Osteoblast (primary cell): ENCODE measurements around the gene FPR3. TPM values are rescaled to one million over a fixed set of nuclear protein-coding genes. Genes with fewer than 3 reads are reported as not detected.

Experiments
- DNase-seq: peaks from one replicate; pipeline ENCODE4 v3.0.0; 2011; ENCODE audit warnings: low spot score, mixed read lengths; ENCODE audit not compliant: insufficient read length; ENCODE audit errors: missing footprints
- H2AFZ ChIP-seq: 2 replicates; pipeline ENCODE4 v1.6.0; 2011; ENCODE audit warnings: mild to moderate bottlenecking, low read length
- H3K27ac ChIP-seq: 2 replicates; pipeline ENCODE4 v1.5.1; 2011; ENCODE audit warnings: mild to moderate bottlenecking, low read depth, low read length, moderate library complexity
- H3K27me3 ChIP-seq: 2 replicates; pipeline ENCODE4 v1.6.0; 2012; ENCODE audit warnings: mild to moderate bottlenecking, control low read depth, inconsistent platforms, low read length, moderate library complexity; ENCODE audit not compliant: insufficient read depth
- H3K36me3 ChIP-seq: 2 replicates; pipeline ENCODE4 v1.5.1; 2011; ENCODE audit warnings: mild to moderate bottlenecking, low read length, control low read depth, moderate library complexity; ENCODE audit not compliant: insufficient read depth
- H3K4me1 ChIP-seq: 2 replicates; pipeline ENCODE4 v1.5.1; 2011; ENCODE audit warnings: mild to moderate bottlenecking, low read length, control low read depth, moderate library complexity; ENCODE audit not compliant: insufficient read depth
- H3K4me2 ChIP-seq: 2 replicates; pipeline ENCODE4 v1.6.0; 2011; ENCODE audit warnings: mild to moderate bottlenecking, low read length; ENCODE audit not compliant: insufficient read depth
- H3K4me3 ChIP-seq: fragments of 200-600 bp; sonication (generic); 3 replicates; pipeline ENCODE4 v1.5.1; 2012; ENCODE audit warnings: mild to moderate bottlenecking, low read length, inconsistent platforms; ENCODE audit not compliant: insufficient read depth
- H3K79me2 ChIP-seq: 2 replicates; pipeline ENCODE4 v1.6.0; 2012; ENCODE audit warnings: mild to moderate bottlenecking, low read length, control low read depth, inconsistent platforms; ENCODE audit not compliant: insufficient read depth
- H3K9me3 ChIP-seq: 2 replicates; pipeline ENCODE4 v1.5.1; 2011; ENCODE audit warnings: low read depth, low read length, control low read depth
- H4K20me1 ChIP-seq: 2 replicates; pipeline ENCODE4 v1.6.0; 2012; ENCODE audit warnings: mild to moderate bottlenecking, low read length, control low read depth; ENCODE audit not compliant: insufficient read depth
- CTCF ChIP-seq: IDR thresholded peaks from 2 replicates; pipeline ENCODE4 v1.5.1; 2011; ENCODE audit warnings: mild to moderate bottlenecking, low read depth, low read length, moderate library complexity; ENCODE audit errors: extremely low read depth
- total RNA-seq: library from RNA; depleted of rRNA; stranded (reverse); fragments of >200 nt; gene quantifications from 2 replicates; pipeline ENCODE4 v1.2.3, GENCODE V29; 2012

FPR3 gene
- total RNA-seq, 1 donor, result 1.1 TPM

- Histone ChIP-seq H3K4me3 (no peak overlapping the region), H3K79me2 (no peaks in the 10 kb centered on the region), H3K36me3 (no peaks in the 10 kb centered on the region), H3K9me3 (no peaks in the 10 kb centered on the region), H3K4me1 (peaks cover 6% of the 10 kb centered on the region), H3K4me2 (no peak overlapping the region), H2AFZ (no peak overlapping the region), H3K27ac (no peak overlapping the region), H4K20me1 (no peaks in the 10 kb centered on the region), H3K27me3 (no peaks in the 10 kb centered on the region)
- DNase-seq, result no peak
- no peak for TF ChIP-seq CTCF
These were observed 27.4 kb downstream of the FPR3 start for GRCh38 chr19:51822325-51822724.

GRCh38 chr19:51822946-51823345, 28.0 kb downstream of the FPR3 start:
- H3K36me3 ChIP-seq, result no peaks in the 10 kb centered on the region
- DNase-seq, result no peak
- TF ChIP-seq CTCF, result no peak
- H3K79me2 ChIP-seq, result no peaks in the 10 kb centered on the region
- H4K20me1 ChIP-seq, result no peaks in the 10 kb centered on the region
- no peak overlapping the region for H2AFZ ChIP-seq
- H3K4me2 ChIP-seq, result no peak overlapping the region
- H3K4me1 ChIP-seq, result peaks cover 6% of the 10 kb centered on the region
- no peak overlapping the region for H3K4me3 ChIP-seq
- H3K27ac ChIP-seq, result no peak overlapping the region
- H3K27me3 ChIP-seq, result no peaks in the 10 kb centered on the region
- H3K9me3 ChIP-seq, result no peaks in the 10 kb centered on the region

- no peak for DNase-seq
- no peak for TF ChIP-seq CTCF
- H3K9me3 ChIP-seq, result no peaks in the 10 kb centered on the region
These were observed 29.5 kb downstream of the FPR3 start for GRCh38 chr19:51824281-51825005.

GRCh38 chr19:51830274-51830673, 35.3 kb downstream of the FPR3 start:
- H3K36me3 ChIP-seq, result no peaks in the 10 kb centered on the region
- peak; percentile 17 for TF ChIP-seq CTCF
- H4K20me1 ChIP-seq, result no peaks in the 10 kb centered on the region
- no peak for DNase-seq
- no peak overlapping the region for H3K27ac ChIP-seq
- no peak overlapping the region for H3K4me3 ChIP-seq
- no peaks in the 10 kb centered on the region for H3K79me2 ChIP-seq
- no peak overlapping the region for H2AFZ ChIP-seq
- no peaks in the 10 kb centered on the region for H3K4me1 ChIP-seq
- no peaks in the 10 kb centered on the region for H3K27me3 ChIP-seq
- H3K9me3 ChIP-seq, result no peaks in the 10 kb centered on the region
- no peak overlapping the region for H3K4me2 ChIP-seq

More at GRCh38 chr19:51824281-51825005, 29.5 kb downstream of the FPR3 start:
- H3K36me3 ChIP-seq, result no peaks in the 10 kb centered on the region
- peaks cover 6% of the 10 kb centered on the region for H3K4me1 ChIP-seq
- no peaks in the 10 kb centered on the region for H4K20me1 ChIP-seq
- H3K4me2 ChIP-seq, result no peak overlapping the region
- H3K4me3 ChIP-seq, result no peak overlapping the region
- no peak overlapping the region for H2AFZ ChIP-seq
- H3K27ac ChIP-seq, result no peak overlapping the region
- H3K79me2 ChIP-seq, result no peaks in the 10 kb centered on the region
- H3K27me3 ChIP-seq, result no peaks in the 10 kb centered on the region
